ENCODE results near the gene NTRK2.

DNA sequence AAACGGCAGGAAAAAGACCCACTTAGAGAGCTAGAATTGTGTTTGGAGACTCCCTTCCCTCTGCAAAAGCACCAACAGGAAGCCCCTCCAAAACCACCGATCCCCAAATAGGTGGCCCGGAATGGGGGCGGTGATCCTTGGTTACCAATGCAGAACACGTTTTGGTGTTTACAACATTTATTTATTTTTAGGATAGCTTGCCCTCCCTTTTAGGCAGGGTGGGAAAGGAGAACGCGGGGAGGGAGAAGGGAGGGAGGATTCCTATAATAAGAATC lies 579 bp upstream of the NTRK2 start:
- TF ChIP-seq, protein P1, sequence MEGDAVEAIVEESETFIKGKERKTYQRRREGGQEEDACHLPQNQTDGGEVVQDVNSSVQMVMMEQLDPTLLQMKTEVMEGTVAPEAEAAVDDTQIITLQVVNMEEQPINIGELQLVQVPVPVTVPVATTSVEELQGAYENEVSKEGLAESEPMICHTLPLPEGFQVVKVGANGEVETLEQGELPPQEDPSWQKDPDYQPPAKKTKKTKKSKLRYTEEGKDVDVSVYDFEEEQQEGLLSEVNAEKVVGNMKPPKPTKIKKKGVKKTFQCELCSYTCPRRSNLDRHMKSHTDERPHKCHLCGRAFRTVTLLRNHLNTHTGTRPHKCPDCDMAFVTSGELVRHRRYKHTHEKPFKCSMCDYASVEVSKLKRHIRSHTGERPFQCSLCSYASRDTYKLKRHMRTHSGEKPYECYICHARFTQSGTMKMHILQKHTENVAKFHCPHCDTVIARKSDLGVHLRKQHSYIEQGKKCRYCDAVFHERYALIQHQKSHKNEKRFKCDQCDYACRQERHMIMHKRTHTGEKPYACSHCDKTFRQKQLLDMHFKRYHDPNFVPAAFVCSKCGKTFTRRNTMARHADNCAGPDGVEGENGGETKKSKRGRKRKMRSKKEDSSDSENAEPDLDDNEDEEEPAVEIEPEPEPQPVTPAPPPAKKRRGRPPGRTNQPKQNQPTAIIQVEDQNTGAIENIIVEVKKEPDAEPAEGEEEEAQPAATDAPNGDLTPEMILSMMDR (optimal IDR thresholded peaks at IDR 0.05 in 1 of 3, IDR thresholded peaks at IDR 0.05 in 1 of 3, conservative IDR thresholded peaks at IDR 0.05 in 1 of 3; ENCODE audit: extremely low read depth in 1 of 3, insufficient read depth in 2 of 3, low read length in 3 of 3), result no peak
- no peak for TF ChIP-seq EZH2 (IDR thresholded peaks at IDR 0.05; ENCODE audit: low read length)
